HEK293 (cell line): ENCODE results near the gene SUPT5H.
A peak's percentile ranks its signal among the peaks of the same experiment; 100 is the strongest.

Source experiments
- BCL11B ChIP-seq: fragments of 450-650 bp; formaldehyde crosslinking; IDR thresholded peaks from 2 replicates; pipeline ENCODE4 v1.5.1; 2016; ENCODE audit warnings: low read depth, missing biosample characterization, missing genetic modification characterization
- KLF7 ChIP-seq: fragments of 450-650 bp; formaldehyde crosslinking; IDR thresholded peaks from 2 replicates; pipeline ENCODE4 v1.5.1; 2016; ENCODE audit warnings: missing biosample characterization, missing genetic modification characterization, borderline replicate concordance
- OVOL3 ChIP-seq: fragments of 450-650 bp; formaldehyde crosslinking; IDR thresholded peaks from 2 replicates; pipeline ENCODE4 v1.5.1; 2016; ENCODE audit warnings: missing biosample characterization, missing genetic modification characterization
- PRDM6 ChIP-seq: fragments of 450-650 bp; formaldehyde crosslinking; IDR thresholded peaks from 2 replicates; pipeline ENCODE4 v1.5.1; 2017; ENCODE audit warnings: missing biosample characterization, missing genetic modification characterization
- SP3 ChIP-seq: fragments of 450-650 bp; formaldehyde crosslinking; IDR thresholded peaks from 2 replicates; pipeline ENCODE4 v1.5.1; 2016; ENCODE audit warnings: missing biosample characterization, missing genetic modification characterization
- SP7 ChIP-seq: fragments of 450-650 bp; formaldehyde crosslinking; IDR thresholded peaks from 2 replicates; pipeline ENCODE4 v1.5.1; 2016; ENCODE audit warnings: missing biosample characterization, missing genetic modification characterization
- ZBTB1 ChIP-seq: fragments of 450-650 bp; formaldehyde crosslinking; IDR thresholded peaks from 2 replicates; pipeline ENCODE4 v1.5.1; 2016; ENCODE audit warnings: missing biosample characterization, missing genetic modification characterization
- ZBTB17 ChIP-seq: fragments of 450-650 bp; formaldehyde crosslinking; IDR thresholded peaks from 2 replicates; pipeline ENCODE4 v1.5.1; 2016; ENCODE audit warnings: missing biosample characterization, missing genetic modification characterization
- ZBTB21 ChIP-seq: fragments of 450-650 bp; formaldehyde crosslinking; IDR thresholded peaks from 2 replicates; pipeline ENCODE4 v1.5.1; 2017; ENCODE audit warnings: missing biosample characterization, missing genetic modification characterization
- ZBTB48 ChIP-seq: fragments of 450-650 bp; formaldehyde crosslinking; IDR thresholded peaks from 2 replicates; pipeline ENCODE4 v1.5.1; 2016; ENCODE audit warnings: missing biosample characterization, missing genetic modification characterization
- ZBTB8A ChIP-seq: fragments of 450-650 bp; formaldehyde crosslinking; IDR thresholded peaks from 2 replicates; pipeline ENCODE4 v1.5.1; 2016; ENCODE audit warnings: missing biosample characterization, missing genetic modification characterization
- ZFP69B ChIP-seq: fragments of 450-650 bp; formaldehyde crosslinking; IDR thresholded peaks from 2 replicates; pipeline ENCODE4 v1.5.1; 2016; ENCODE audit warnings: missing biosample characterization, missing genetic modification characterization
- ZNF114 ChIP-seq: fragments of 450-650 bp; formaldehyde crosslinking; IDR thresholded peaks from 2 replicates; pipeline ENCODE4 v1.5.0; 2017; ENCODE audit warnings: missing biosample characterization, missing genetic modification characterization
- ZNF132 ChIP-seq: fragments of 450-650 bp; formaldehyde crosslinking; IDR thresholded peaks from 2 replicates; pipeline ENCODE4 v1.5.1; 2017; ENCODE audit warnings: missing biosample characterization, missing genetic modification characterization, borderline replicate concordance
- ZNF239 ChIP-seq: fragments of 450-650 bp; formaldehyde crosslinking; IDR thresholded peaks from 2 replicates; pipeline ENCODE4 v1.5.1; 2016; ENCODE audit warnings: missing biosample characterization, missing genetic modification characterization
- ZNF292 ChIP-seq: fragments of 450-650 bp; formaldehyde crosslinking; IDR thresholded peaks from 2 replicates; pipeline ENCODE4 v1.5.1; 2016; ENCODE audit warnings: low read depth, missing biosample characterization, missing genetic modification characterization, borderline replicate concordance
- ZNF350 ChIP-seq: fragments of 450-650 bp; formaldehyde crosslinking; IDR thresholded peaks from 2 replicates; pipeline ENCODE4 v1.5.0; 2017; ENCODE audit warnings: missing biosample characterization, mild to moderate bottlenecking, missing genetic modification characterization
- ZNF404 ChIP-seq: fragments of 450-650 bp; formaldehyde crosslinking; IDR thresholded peaks from 2 replicates; pipeline ENCODE4 v1.5.1; 2017; ENCODE audit warnings: missing biosample characterization, missing genetic modification characterization
- ZNF416 ChIP-seq: fragments of 450-650 bp; formaldehyde crosslinking; IDR thresholded peaks from 2 replicates; pipeline ENCODE4 v1.5.1; 2016; ENCODE audit warnings: missing biosample characterization, missing genetic modification characterization
- ZNF529 ChIP-seq: fragments of 450-650 bp; formaldehyde crosslinking; IDR thresholded peaks from 2 replicates; pipeline ENCODE4 v1.5.1; 2017; ENCODE audit warnings: missing genetic modification characterization, missing biosample characterization; ENCODE audit not compliant: insufficient replicate concordance
- ZNF596 ChIP-seq: fragments of 450-650 bp; IDR thresholded peaks from 2 replicates; pipeline ENCODE4 v1.5.0; 2018; ENCODE audit warnings: missing biosample characterization, mild to moderate bottlenecking, missing genetic modification characterization, moderate library complexity
- ZNF600 ChIP-seq: fragments of 450-650 bp; formaldehyde crosslinking; IDR thresholded peaks from 2 replicates; pipeline ENCODE4 v1.5.1; 2016; ENCODE audit warnings: missing biosample characterization, missing genetic modification characterization
- ZNF629 ChIP-seq: fragments of 450-650 bp; formaldehyde crosslinking; IDR thresholded peaks from 2 replicates; pipeline ENCODE4 v1.5.1; 2017; ENCODE audit warnings: missing biosample characterization, missing genetic modification characterization
- ZNF677 ChIP-seq: fragments of 450-650 bp; IDR thresholded peaks from 2 replicates; pipeline ENCODE4 v1.5.0; 2018; ENCODE audit warnings: missing biosample characterization, mild to moderate bottlenecking, missing genetic modification characterization, moderate library complexity
- ZNF76 ChIP-seq: fragments of 450-650 bp; formaldehyde crosslinking; IDR thresholded peaks from 2 replicates; pipeline ENCODE4; 2016; ENCODE audit warnings: low read depth, missing biosample characterization, missing genetic modification characterization, borderline replicate concordance
- TF ChIP-seq, protein P1 (sequence below): fragments of 450-650 bp; formaldehyde crosslinking; optimal IDR thresholded peaks from 2 replicates; pipeline ENCODE3; 2016; ENCODE audit warnings: missing biosample characterization, mild to moderate bottlenecking, missing genetic modification characterization
- TF ChIP-seq, protein P2 (sequence below): fragments of 450-650 bp; formaldehyde crosslinking; conservative IDR thresholded peaks from 2 replicates; pipeline ENCODE4 v1.5.1; 2016; ENCODE audit warnings: low read depth, missing biosample characterization, missing genetic modification characterization
- TF ChIP-seq, protein P3 (sequence below): fragments of 450-650 bp; formaldehyde crosslinking; IDR thresholded peaks from 2 replicates; pipeline ENCODE4 v1.5.1; 2016; ENCODE audit warnings: missing biosample characterization, missing genetic modification characterization, borderline replicate concordance

SUPT5H gene

GRCh38 chr19:39412100-39412866 lies 33.1 kb upstream of the SUPT5H start, which contains the start of gene PLEKHG2 (continued):
- TF ChIP-seq SP7 (peak; percentile 92), ZNF629 (tag by site-specific recombination) (peak; percentile 93), ZBTB17 (tag by site-specific recombination) (peak; percentile 91), ZNF404 (tag by site-specific recombination) (no peak), OVOL3 (tag by site-specific recombination) (peak; percentile 79), ZNF529 (tag by site-specific recombination) (no peak), PRDM6 (tag by site-specific recombination) (no peak), ZBTB21 (tag by site-specific recombination) (peak; percentile 83), ZNF76 (tag by site-specific recombination) (peak; percentile 58), ZBTB8A (peak; percentile 82), ZNF239 (tag by site-specific recombination) (peak; percentile 81), SP3 (tag by site-specific recombination) (peak; percentile 96), ZNF596 (tag by site-specific recombination) (0 out of 2 replicates have a peak, but pooled peaks have one; percentile 68), ZNF677 (peak; percentile 82), ZNF350 (tag by site-specific recombination) (no peak), ZFP69B (tag by site-specific recombination) (peak; percentile 73), KLF7 (peak; percentile 87), ZNF292 (no peak), ZNF132 (no peak), ZNF114 (tag by site-specific recombination) (no peak), BCL11B (tag by site-specific recombination) (peak; percentile 100), ZBTB48 (no peak; the same call in 1 of the 2 replicates), ZNF416 (tag by site-specific recombination) (no peak), ZNF600 (tag by site-specific recombination) (peak; percentile 56; the same call in 1 of the 2 replicates), ZBTB1 (peak; percentile 96)
- TF ChIP-seq, protein P1, sequence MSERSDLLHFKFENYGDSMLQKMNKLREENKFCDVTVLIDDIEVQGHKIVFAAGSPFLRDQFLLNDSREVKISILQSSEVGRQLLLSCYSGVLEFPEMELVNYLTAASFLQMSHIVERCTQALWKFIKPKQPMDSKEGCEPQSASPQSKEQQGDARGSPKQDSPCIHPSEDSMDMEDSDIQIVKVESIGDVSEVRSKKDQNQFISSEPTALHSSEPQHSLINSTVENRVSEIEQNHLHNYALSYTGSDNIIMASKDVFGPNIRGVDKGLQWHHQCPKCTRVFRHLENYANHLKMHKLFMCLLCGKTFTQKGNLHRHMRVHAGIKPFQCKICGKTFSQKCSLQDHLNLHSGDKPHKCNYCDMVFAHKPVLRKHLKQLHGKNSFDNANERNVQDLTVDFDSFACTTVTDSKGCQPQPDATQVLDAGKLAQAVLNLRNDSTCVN (tag by site-specific recombination) = peak; percentile 73
- TF ChIP-seq, protein P2, sequence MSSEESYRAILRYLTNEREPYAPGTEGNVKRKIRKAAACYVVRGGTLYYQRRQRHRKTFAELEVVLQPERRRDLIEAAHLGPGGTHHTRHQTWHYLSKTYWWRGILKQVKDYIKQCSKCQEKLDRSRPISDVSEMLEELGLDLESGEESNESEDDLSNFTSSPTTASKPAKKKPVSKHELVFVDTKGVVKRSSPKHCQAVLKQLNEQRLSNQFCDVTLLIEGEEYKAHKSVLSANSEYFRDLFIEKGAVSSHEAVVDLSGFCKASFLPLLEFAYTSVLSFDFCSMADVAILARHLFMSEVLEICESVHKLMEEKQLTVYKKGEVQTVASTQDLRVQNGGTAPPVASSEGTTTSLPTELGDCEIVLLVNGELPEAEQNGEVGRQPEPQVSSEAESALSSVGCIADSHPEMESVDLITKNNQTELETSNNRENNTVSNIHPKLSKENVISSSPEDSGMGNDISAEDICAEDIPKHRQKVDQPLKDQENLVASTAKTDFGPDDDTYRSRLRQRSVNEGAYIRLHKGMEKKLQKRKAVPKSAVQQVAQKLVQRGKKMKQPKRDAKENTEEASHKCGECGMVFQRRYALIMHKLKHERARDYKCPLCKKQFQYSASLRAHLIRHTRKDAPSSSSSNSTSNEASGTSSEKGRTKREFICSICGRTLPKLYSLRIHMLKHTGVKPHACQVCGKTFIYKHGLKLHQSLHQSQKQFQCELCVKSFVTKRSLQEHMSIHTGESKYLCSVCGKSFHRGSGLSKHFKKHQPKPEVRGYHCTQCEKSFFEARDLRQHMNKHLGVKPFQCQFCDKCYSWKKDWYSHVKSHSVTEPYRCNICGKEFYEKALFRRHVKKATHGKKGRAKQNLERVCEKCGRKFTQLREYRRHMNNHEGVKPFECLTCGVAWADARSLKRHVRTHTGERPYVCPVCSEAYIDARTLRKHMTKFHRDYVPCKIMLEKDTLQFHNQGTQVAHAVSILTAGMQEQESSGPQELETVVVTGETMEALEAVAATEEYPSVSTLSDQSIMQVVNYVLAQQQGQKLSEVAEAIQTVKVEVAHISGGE (tag by site-specific recombination) = peak; percentile 90
- TF ChIP-seq, protein P3, sequence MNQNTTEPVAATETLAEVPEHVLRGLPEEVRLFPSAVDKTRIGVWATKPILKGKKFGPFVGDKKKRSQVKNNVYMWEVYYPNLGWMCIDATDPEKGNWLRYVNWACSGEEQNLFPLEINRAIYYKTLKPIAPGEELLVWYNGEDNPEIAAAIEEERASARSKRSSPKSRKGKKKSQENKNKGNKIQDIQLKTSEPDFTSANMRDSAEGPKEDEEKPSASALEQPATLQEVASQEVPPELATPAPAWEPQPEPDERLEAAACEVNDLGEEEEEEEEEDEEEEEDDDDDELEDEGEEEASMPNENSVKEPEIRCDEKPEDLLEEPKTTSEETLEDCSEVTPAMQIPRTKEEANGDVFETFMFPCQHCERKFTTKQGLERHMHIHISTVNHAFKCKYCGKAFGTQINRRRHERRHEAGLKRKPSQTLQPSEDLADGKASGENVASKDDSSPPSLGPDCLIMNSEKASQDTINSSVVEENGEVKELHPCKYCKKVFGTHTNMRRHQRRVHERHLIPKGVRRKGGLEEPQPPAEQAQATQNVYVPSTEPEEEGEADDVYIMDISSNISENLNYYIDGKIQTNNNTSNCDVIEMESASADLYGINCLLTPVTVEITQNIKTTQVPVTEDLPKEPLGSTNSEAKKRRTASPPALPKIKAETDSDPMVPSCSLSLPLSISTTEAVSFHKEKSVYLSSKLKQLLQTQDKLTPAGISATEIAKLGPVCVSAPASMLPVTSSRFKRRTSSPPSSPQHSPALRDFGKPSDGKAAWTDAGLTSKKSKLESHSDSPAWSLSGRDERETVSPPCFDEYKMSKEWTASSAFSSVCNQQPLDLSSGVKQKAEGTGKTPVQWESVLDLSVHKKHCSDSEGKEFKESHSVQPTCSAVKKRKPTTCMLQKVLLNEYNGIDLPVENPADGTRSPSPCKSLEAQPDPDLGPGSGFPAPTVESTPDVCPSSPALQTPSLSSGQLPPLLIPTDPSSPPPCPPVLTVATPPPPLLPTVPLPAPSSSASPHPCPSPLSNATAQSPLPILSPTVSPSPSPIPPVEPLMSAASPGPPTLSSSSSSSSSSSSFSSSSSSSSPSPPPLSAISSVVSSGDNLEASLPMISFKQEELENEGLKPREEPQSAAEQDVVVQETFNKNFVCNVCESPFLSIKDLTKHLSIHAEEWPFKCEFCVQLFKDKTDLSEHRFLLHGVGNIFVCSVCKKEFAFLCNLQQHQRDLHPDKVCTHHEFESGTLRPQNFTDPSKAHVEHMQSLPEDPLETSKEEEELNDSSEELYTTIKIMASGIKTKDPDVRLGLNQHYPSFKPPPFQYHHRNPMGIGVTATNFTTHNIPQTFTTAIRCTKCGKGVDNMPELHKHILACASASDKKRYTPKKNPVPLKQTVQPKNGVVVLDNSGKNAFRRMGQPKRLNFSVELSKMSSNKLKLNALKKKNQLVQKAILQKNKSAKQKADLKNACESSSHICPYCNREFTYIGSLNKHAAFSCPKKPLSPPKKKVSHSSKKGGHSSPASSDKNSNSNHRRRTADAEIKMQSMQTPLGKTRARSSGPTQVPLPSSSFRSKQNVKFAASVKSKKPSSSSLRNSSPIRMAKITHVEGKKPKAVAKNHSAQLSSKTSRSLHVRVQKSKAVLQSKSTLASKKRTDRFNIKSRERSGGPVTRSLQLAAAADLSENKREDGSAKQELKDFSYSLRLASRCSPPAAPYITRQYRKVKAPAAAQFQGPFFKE (tag by site-specific recombination) = no peak
